Activated CD4-positive, alpha-beta T cell treated with anti-CD3 and anti-CD28 coated beads, Interleukin-2, amount 10 ng/mL, durations not matched to agents 24 days and 14 days (primary cell): ENCODE results near the gene ZNF207. TPM values are rescaled to one million over a fixed set of nuclear protein-coding genes. Genes with fewer than 3 reads are reported as not detected.
"Not testable (repeated sequence)": the region's sequence is repeated elsewhere in the genome, so short reads cannot be mapped to it uniquely, and the experiment has no call there.

Experiments
- DNase-seq: peaks from one replicate; pipeline ENCODE4 v3.0.0; 2022
- H3K27ac Mint-ChIP-seq: one replicate; pipeline ENCODE4 v1.8.0; 2022; ENCODE audit warnings: mild to moderate bottlenecking, mixed read lengths
- H3K27me3 Mint-ChIP-seq: one replicate; pipeline ENCODE4 v1.8.0; 2022; ENCODE audit warnings: mixed read lengths
- H3K36me3 Mint-ChIP-seq: one replicate; pipeline ENCODE4 v1.8.0; 2022; ENCODE audit warnings: low read depth, mild to moderate bottlenecking, mixed read lengths
- H3K4me1 Mint-ChIP-seq: one replicate; pipeline ENCODE4 v1.8.0; 2021; ENCODE audit warnings: mixed read lengths
- H3K4me3 Mint-ChIP-seq: one replicate; pipeline ENCODE4 v1.8.0; 2022; ENCODE audit warnings: mild to moderate bottlenecking, moderate library complexity, mixed read lengths
- H3K9me3 Mint-ChIP-seq: one replicate; pipeline ENCODE4 v1.8.0; 2021; ENCODE audit warnings: mixed read lengths
- intact Hi-C: fragments of 100-400 bp; cut with micrococcal nuclease; formaldehyde crosslinking; loops from one replicate; pipeline ENCODE4 v1.15.1; 2023
- total RNA-seq: library from RNA; stranded (reverse); gene quantifications from 2 replicates; pipeline ENCODE4 v1.2.3, GENCODE V29; 2022

The ZNF207 gene
- total RNA-seq, 1 donor from 2014 or later: 272 TPM

GRCh38 chr17:32320080-32320479, 29.9 kb upstream of the ZNF207 start:
- H3K4me3 Mint-ChIP-seq, DNase-seq, H3K9me3 Mint-ChIP-seq, H3K36me3 Mint-ChIP-seq, H3K27ac Mint-ChIP-seq, intact Hi-C loops: not testable (repeated sequence)
- peaks cover 17% of the 10 kb centered on the region for H3K27me3 Mint-ChIP-seq
- peaks cover 29% of the 10 kb centered on the region for H3K4me1 Mint-ChIP-seq

- no peaks in the 10 kb centered on the region for H3K36me3 Mint-ChIP-seq
- H3K9me3 Mint-ChIP-seq: no peaks in the 10 kb centered on the region
- H3K4me3 Mint-ChIP-seq: no peak overlapping the region
- DNase-seq: no peak
- no peak overlapping the region for H3K27ac Mint-ChIP-seq
- intact Hi-C loops: no loop called here
- peaks cover 29% of the 10 kb centered on the region for H3K4me1 Mint-ChIP-seq
- peaks cover 11% of the 10 kb centered on the region for H3K27me3 Mint-ChIP-seq
Observed at GRCh38 chr17:32320847-32321246, 29.1 kb upstream of the ZNF207 start.

GRCh38 chr17:32323046-32323445, 26.9 kb upstream of the ZNF207 start:
- intact Hi-C loops: no loop called here

GRCh38 chr17:32323811-32324491, 26.0 kb upstream of the ZNF207 start:
- no peaks in the 10 kb centered on the region for H3K27me3 Mint-ChIP-seq
- H3K9me3 Mint-ChIP-seq: no peaks in the 10 kb centered on the region
- H3K36me3 Mint-ChIP-seq: no peaks in the 10 kb centered on the region
- H3K4me1 Mint-ChIP-seq: peaks cover 32% of the 10 kb centered on the region
- peak overlapping the region; percentile 34 for H3K4me3 Mint-ChIP-seq
- DNase-seq: peak; percentile 87
- peak overlapping the region; percentile 70 for H3K27ac Mint-ChIP-seq
- intact Hi-C loops: no loop called here

More at GRCh38 chr17:32323046-32323445, 26.9 kb upstream of the ZNF207 start:
- Mint-ChIP-seq H3K27me3 (peaks cover 2% of the 10 kb centered on the region), H3K27ac (peak overlapping the region; percentile 69), H3K4me3 (no peak overlapping the region), H3K36me3 (no peaks in the 10 kb centered on the region), H3K9me3 (no peaks in the 10 kb centered on the region), H3K4me1 (peaks cover 31% of the 10 kb centered on the region)
- no peak for DNase-seq

- Mint-ChIP-seq H3K4me3 (no peak overlapping the region), H3K36me3 (peaks cover 6% of the 10 kb centered on the region), H3K27ac (no peak overlapping the region), H3K27me3 (no peaks in the 10 kb centered on the region), H3K9me3 (no peaks in the 10 kb centered on the region), H3K4me1 (peaks cover 47% of the 10 kb centered on the region)
- intact Hi-C loops: no loop called here
- no peak for DNase-seq
Observed at GRCh38 chr17:32327911-32328310, 22.0 kb upstream of the ZNF207 start.

- intact Hi-C loops: loop anchor here (2.0 kb wide), 1 partner anchor 21 kb away; the partner anchor contains the start of gene ZNF207
- H3K4me3 Mint-ChIP-seq: peak overlapping the region; percentile 47
- H3K4me1 Mint-ChIP-seq: peaks cover 33% of the 10 kb centered on the region
- peaks cover 18% of the 10 kb centered on the region for H3K36me3 Mint-ChIP-seq
- no peak for DNase-seq
- H3K27ac Mint-ChIP-seq: peak overlapping the region; percentile 71
- H3K27me3 Mint-ChIP-seq: no peaks in the 10 kb centered on the region
- no peaks in the 10 kb centered on the region for H3K9me3 Mint-ChIP-seq
Observed at GRCh38 chr17:32330147-32330546, 19.8 kb upstream of the ZNF207 start.

- Mint-ChIP-seq H3K36me3 (peaks cover 26% of the 10 kb centered on the region), H3K4me1 (peaks cover 40% of the 10 kb centered on the region), H3K9me3 (no peaks in the 10 kb centered on the region), H3K4me3 (peak overlapping the region; percentile 47), H3K27me3 (no peaks in the 10 kb centered on the region), H3K27ac (peak overlapping the region; percentile 71)
- DNase-seq: peak; percentile 63
- intact Hi-C loops: loop anchor here (2.0 kb wide), 1 partner anchor 19 kb away; the partner anchor contains the start of gene ZNF207
Observed at GRCh38 chr17:32331243-32332040, 18.5 kb upstream of the ZNF207 start.

GRCh38 chr17:32333187-32333586, 16.8 kb upstream of the ZNF207 start:
- Mint-ChIP-seq H3K4me3 (no peak overlapping the region), H3K9me3 (no peaks in the 10 kb centered on the region), H3K4me1 (peaks cover 37% of the 10 kb centered on the region), H3K27me3 (no peaks in the 10 kb centered on the region), H3K36me3 (peaks cover 31% of the 10 kb centered on the region), H3K27ac (no peak overlapping the region)
- no peak for DNase-seq
- intact Hi-C loops: no loop called here

- no peak overlapping the region for H3K27ac Mint-ChIP-seq
- intact Hi-C loops: no loop called here
- H3K4me3 Mint-ChIP-seq: no peak overlapping the region
- H3K27me3 Mint-ChIP-seq: no peaks in the 10 kb centered on the region
- peaks cover 42% of the 10 kb centered on the region for H3K36me3 Mint-ChIP-seq
- H3K9me3 Mint-ChIP-seq: no peaks in the 10 kb centered on the region
- no peak for DNase-seq
- peaks cover 37% of the 10 kb centered on the region for H3K4me1 Mint-ChIP-seq
Observed at GRCh38 chr17:32335046-32335445, 14.9 kb upstream of the ZNF207 start.

- Mint-ChIP-seq H3K27ac (no peak overlapping the region), H3K9me3 (no peaks in the 10 kb centered on the region), H3K27me3 (no peaks in the 10 kb centered on the region), H3K4me3 (no peak overlapping the region), H3K36me3 (peaks cover 41% of the 10 kb centered on the region), H3K4me1 (peaks cover 32% of the 10 kb centered on the region)
- intact Hi-C loops: no loop called here
- no peak for DNase-seq
Observed at GRCh38 chr17:32335687-32336086, 14.3 kb upstream of the ZNF207 start.

GRCh38 chr17:32341141-32341856, 8.7 kb upstream of the ZNF207 start:
- Mint-ChIP-seq H3K27ac (peak overlapping the region; percentile 97), H3K4me1 (peaks cover 21% of the 10 kb centered on the region)

GRCh38 chr17:32341857-32342602, 7.9 kb upstream of the ZNF207 start, which contains the start of gene C17orf75:
Gene C17orf75, minus strand, starts transcription at chr17:32342173. Its CDS starts 34 bp downstream, at chr17:32342139.
- intact Hi-C loops: loop anchor here (1.0 kb wide), 1 partner anchor 8 kb away; the partner anchor contains the start of gene ZNF207
- Mint-ChIP-seq H3K36me3 (peaks cover 21% of the 10 kb centered on the region), H3K27me3 (no peaks in the 10 kb centered on the region), H3K27ac (peak within 1 kb of the TSS; percentile 97), H3K9me3 (no peaks in the 10 kb centered on the region), H3K4me3 (peak within 1 kb of the TSS; percentile 93), H3K4me1 (peaks cover 21% of the 10 kb centered on the region)
- peak; percentile 94 for DNase-seq

More at GRCh38 chr17:32341141-32341856, 8.7 kb upstream of the ZNF207 start:
- Mint-ChIP-seq H3K9me3 (no peaks in the 10 kb centered on the region), H3K4me3 (peak overlapping the region; percentile 93), H3K27me3 (no peaks in the 10 kb centered on the region), H3K36me3 (peaks cover 21% of the 10 kb centered on the region)
- peak; percentile 88 for DNase-seq
- intact Hi-C loops: loop anchor here (1.0 kb wide), 1 partner anchor 9 kb away; the partner anchor contains the start of gene ZNF207
